MM.1S (cell line): Measurements from ENCODE around the gene GJB2.

Experiments
- DNase-seq: peaks from one replicate; pipeline ENCODE4 v3.0.0-alpha.2; 2015
- H2AFZ ChIP-seq: fragments of 300-600 bp; sonication (generic); 2 replicates; pipeline ENCODE4 v1.6.0; 2016; ENCODE audit warnings: antibody characterized with exemption, low read length
- H3F3A ChIP-seq: fragments of 300-600 bp; sonication (generic); 2 replicates; pipeline ENCODE4 v1.6.1; 2016; ENCODE audit warnings: mild to moderate bottlenecking, antibody characterized with exemption, low read length, moderate library complexity, mixed read lengths; ENCODE audit not compliant: insufficient read depth
- H3K27ac ChIP-seq: fragments of 300-600 bp; sonication (generic); 2 replicates; pipeline ENCODE4 v1.5.1; 2016; ENCODE audit warnings: mild to moderate bottlenecking, low read length
- H3K27me3 ChIP-seq: fragments of 300-600 bp; sonication (generic); replicated peaks from 2 replicates; pipeline ENCODE4 v1.6.0; 2016; ENCODE audit warnings: low read length; ENCODE audit not compliant: insufficient read depth
- H3K36me3 ChIP-seq: fragments of 300-600 bp; sonication (generic); replicated peaks from 2 replicates; pipeline ENCODE4 v1.6.1; 2016; ENCODE audit warnings: mild to moderate bottlenecking, low read length, mixed read lengths; ENCODE audit not compliant: insufficient read depth
- H3K4me1 ChIP-seq: fragments of 300-600 bp; sonication (generic); 2 replicates; pipeline ENCODE4 v1.6.1; 2016; ENCODE audit warnings: low read length, mixed read lengths
- H3K4me2 ChIP-seq: fragments of 300-600 bp; sonication (generic); 2 replicates; pipeline ENCODE4 v1.6.0; 2016; ENCODE audit warnings: low read depth, low read length
- H3K4me3 ChIP-seq: fragments of 300-600 bp; sonication (generic); 2 replicates; pipeline ENCODE4 v1.5.1; 2016; ENCODE audit warnings: low read length, mixed read lengths
- H3K79me2 ChIP-seq: fragments of 300-600 bp; sonication (generic); 2 replicates; pipeline ENCODE4 v1.6.1; 2016; ENCODE audit warnings: mixed run types, low read length, mixed read lengths
- H3K9ac ChIP-seq: fragments of 300-600 bp; sonication (generic); 2 replicates; pipeline ENCODE4 v1.6.1; 2016; ENCODE audit warnings: low read length, mixed read lengths
- H3K9me2 ChIP-seq: fragments of 300-600 bp; sonication (generic); replicated peaks from 2 replicates; pipeline ENCODE4 v1.6.1; 2016; ENCODE audit warnings: mild to moderate bottlenecking, low read length, mixed read lengths; ENCODE audit not compliant: insufficient read depth
- H3K9me3 ChIP-seq: fragments of 300-600 bp; sonication (generic); replicated peaks from 2 replicates; pipeline ENCODE4 v1.6.1; 2016; ENCODE audit warnings: mild to moderate bottlenecking, low read length, mixed read lengths; ENCODE audit not compliant: insufficient read depth
- H4K20me1 ChIP-seq: fragments of 300-600 bp; sonication (generic); 2 replicates; pipeline ENCODE4 v1.6.1; 2016; ENCODE audit warnings: mild to moderate bottlenecking, low read length, moderate library complexity, mixed read lengths; ENCODE audit not compliant: insufficient read depth
- EZH2 ChIP-seq: fragments of 300-600 bp; sonication (generic); optimal IDR thresholded peaks from 2 replicates; pipeline ENCODE3; 2017; ENCODE audit warnings: low read depth, mild to moderate bottlenecking, antibody characterized with exemption, low read length, mixed read lengths
- EZH2phosphoT487 ChIP-seq: fragments of 300-600 bp; sonication (generic); IDR thresholded peaks from 2 replicates; pipeline ENCODE4 v1.6.1; 2018; ENCODE audit warnings: antibody characterized with exemption, low read length
- TF ChIP-seq, protein P1 (sequence below): fragments of 300-600 bp; sonication (generic); IDR thresholded peaks from 2 replicates; pipeline ENCODE4 v1.5.1; 2016; ENCODE audit warnings: antibody characterized with exemption, low read length, mixed read lengths

The GJB2 gene

DNA sequence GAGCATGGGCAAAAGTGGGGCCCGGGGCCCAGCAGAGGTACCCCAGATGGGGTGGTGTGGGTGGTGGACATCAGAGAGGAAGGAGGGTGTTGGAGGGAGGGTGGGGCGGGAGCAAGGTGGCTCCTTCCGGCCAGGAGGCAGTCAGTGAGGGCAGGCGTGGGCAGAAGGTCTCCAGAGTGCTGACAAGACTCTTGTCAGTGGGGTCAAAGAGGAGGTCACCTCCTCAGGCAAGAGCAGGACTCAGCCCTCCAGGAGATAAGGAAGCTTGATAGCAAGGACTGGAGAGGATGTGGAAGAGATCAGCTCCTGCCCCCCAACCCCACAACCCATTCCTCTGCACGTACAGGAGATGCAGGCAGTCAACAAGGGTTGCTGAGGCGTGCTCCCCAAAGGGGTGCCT, 41.7 kb downstream of the GJB2 start:
- Histone ChIP-seq H2AFZ (no peak overlapping the region), H3K4me3 (no peak overlapping the region), H3K9me3 (no peaks in the 10 kb centered on the region), H3K9me2 (no peaks in the 10 kb centered on the region), H3K79me2 (no peaks in the 10 kb centered on the region), H4K20me1 (no peaks in the 10 kb centered on the region), H3K27me3 (no peaks in the 10 kb centered on the region), H3K27ac (no peak overlapping the region), H3K4me1 (no peaks in the 10 kb centered on the region), H3K9ac (no peak overlapping the region), H3F3A (no peaks in the 10 kb centered on the region), H3K4me2 (no peak overlapping the region), H3K36me3 (no peaks in the 10 kb centered on the region)
- DNase-seq: no peak
- TF ChIP-seq EZH2phosphoT487 (no peak), EZH2 (no peak)
- TF ChIP-seq, protein P1, sequence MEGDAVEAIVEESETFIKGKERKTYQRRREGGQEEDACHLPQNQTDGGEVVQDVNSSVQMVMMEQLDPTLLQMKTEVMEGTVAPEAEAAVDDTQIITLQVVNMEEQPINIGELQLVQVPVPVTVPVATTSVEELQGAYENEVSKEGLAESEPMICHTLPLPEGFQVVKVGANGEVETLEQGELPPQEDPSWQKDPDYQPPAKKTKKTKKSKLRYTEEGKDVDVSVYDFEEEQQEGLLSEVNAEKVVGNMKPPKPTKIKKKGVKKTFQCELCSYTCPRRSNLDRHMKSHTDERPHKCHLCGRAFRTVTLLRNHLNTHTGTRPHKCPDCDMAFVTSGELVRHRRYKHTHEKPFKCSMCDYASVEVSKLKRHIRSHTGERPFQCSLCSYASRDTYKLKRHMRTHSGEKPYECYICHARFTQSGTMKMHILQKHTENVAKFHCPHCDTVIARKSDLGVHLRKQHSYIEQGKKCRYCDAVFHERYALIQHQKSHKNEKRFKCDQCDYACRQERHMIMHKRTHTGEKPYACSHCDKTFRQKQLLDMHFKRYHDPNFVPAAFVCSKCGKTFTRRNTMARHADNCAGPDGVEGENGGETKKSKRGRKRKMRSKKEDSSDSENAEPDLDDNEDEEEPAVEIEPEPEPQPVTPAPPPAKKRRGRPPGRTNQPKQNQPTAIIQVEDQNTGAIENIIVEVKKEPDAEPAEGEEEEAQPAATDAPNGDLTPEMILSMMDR: no peak

DNA sequence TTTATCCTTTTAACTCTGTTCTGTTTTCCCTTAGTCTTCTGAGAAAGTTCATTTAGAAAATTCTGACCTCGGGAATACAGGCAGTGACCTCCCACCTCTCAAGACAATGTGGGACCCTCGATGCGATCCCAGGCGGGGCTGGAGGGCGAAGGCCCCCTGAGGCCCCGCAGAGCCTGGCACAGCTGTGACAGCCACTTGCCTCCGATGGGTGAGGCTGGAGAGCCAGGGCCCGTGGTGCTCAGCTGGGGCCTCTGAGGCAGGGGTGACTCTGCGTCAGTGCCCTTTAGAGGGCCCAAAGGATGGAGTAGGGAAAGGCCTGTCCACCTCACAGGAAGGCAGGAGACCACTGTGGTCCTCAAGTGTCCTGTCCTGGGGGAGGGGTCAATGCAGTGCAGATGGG, 42.2 kb downstream of the GJB2 start:
- Histone ChIP-seq H3K9me2 (no peaks in the 10 kb centered on the region), H3K79me2 (no peaks in the 10 kb centered on the region), H4K20me1 (no peaks in the 10 kb centered on the region), H3K27me3 (no peaks in the 10 kb centered on the region), H3K4me2 (no peak overlapping the region), H3F3A (no peaks in the 10 kb centered on the region), H3K4me3 (no peak overlapping the region), H2AFZ (no peak overlapping the region), H3K9ac (no peak overlapping the region), H3K9me3 (no peaks in the 10 kb centered on the region), H3K4me1 (no peaks in the 10 kb centered on the region), H3K27ac (no peak overlapping the region), H3K36me3 (no peaks in the 10 kb centered on the region)
- no peak for DNase-seq
- TF ChIP-seq, protein P1: no peak
- no peak for TF ChIP-seq EZH2phosphoT487
- no peak for TF ChIP-seq EZH2

DNA sequence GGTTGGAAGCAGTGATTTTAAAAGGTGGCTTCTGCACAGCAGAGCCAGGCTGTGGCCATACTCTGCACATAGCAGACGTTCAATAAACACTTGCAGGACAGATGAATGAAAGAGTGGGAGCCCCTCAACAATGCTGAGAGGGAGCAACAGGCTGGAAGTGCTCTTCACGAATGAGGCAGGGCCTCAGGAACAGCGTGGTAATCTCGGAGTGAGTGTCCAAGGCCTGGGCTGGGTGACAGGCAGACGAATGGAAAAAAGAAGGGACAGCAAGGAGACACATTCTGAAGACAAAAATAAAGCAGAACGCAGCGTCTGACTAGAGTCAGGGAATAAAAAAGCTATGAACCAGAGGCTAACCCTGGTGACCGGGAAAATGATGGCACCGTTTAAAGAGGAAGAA, 43.0 kb downstream of the GJB2 start:
- no peaks in the 10 kb centered on the region for H3K79me2 ChIP-seq
- H3K27me3 ChIP-seq: no peaks in the 10 kb centered on the region
- H3K4me3 ChIP-seq: no peak overlapping the region

More for the DNA sequence above, 43.0 kb downstream of the GJB2 start:
- Histone ChIP-seq H3K9me3 (no peaks in the 10 kb centered on the region), H2AFZ (no peak overlapping the region), H3K9ac (no peak overlapping the region), H4K20me1 (no peaks in the 10 kb centered on the region), H3K4me1 (no peaks in the 10 kb centered on the region), H3F3A (no peaks in the 10 kb centered on the region), H3K4me2 (no peak overlapping the region), H3K27ac (no peak overlapping the region), H3K9me2 (no peaks in the 10 kb centered on the region), H3K36me3 (no peaks in the 10 kb centered on the region)
- TF ChIP-seq EZH2: no peak
- TF ChIP-seq, protein P1: no peak
- no peak for TF ChIP-seq EZH2phosphoT487
- DNase-seq: no peak
